Naive B cell (primary cell): ENCODE results near the gene DUSP11. TPM values are rescaled to one million over a fixed set of nuclear protein-coding genes. Genes with fewer than 3 reads are reported as not detected.
"Not testable (repeated sequence)": the region's sequence is repeated elsewhere in the genome, so short reads cannot be mapped to it uniquely, and the experiment has no call there.

Experiments
- ATAC-seq, 2 donors: fragments of 150-1000 bp; cut with Tn5 transposase; 2 replicates each; pipeline ENCODE4 v1.10.0; 2021; ENCODE audit warnings: low read depth in 2 of 2, mild to moderate bottlenecking in 2 of 2, moderate library complexity in 2 of 2
- DNase-seq: peaks from one replicate; pipeline ENCODE4 v3.0.0; 2022
- H3K27ac Mint-ChIP-seq, 6 donors: one replicate each; pipeline ENCODE4 v1.8.0; 2020 to 2022; ENCODE audit warnings: mild to moderate bottlenecking in 6 of 6, mixed read lengths in 6 of 6, moderate library complexity in 5 of 6, inconsistent platforms in 2 of 6
- H3K27me3 Mint-ChIP-seq, 3 donors: one replicate each; pipeline ENCODE4 v1.8.0; 2021 to 2022; ENCODE audit warnings: mixed read lengths in 3 of 3, mild to moderate bottlenecking in 1 of 3
- H3K36me3 Mint-ChIP-seq, 2 donors: one replicate each; pipeline ENCODE4 v1.8.0; 2020 to 2022; ENCODE audit warnings: mixed read lengths in 2 of 2, inconsistent platforms in 1 of 2, mild to moderate bottlenecking in 1 of 2
- H3K4me1 Mint-ChIP-seq, 3 donors: one replicate each; pipeline ENCODE4 v1.8.0; 2020 to 2022; ENCODE audit warnings: mixed read lengths in 3 of 3, inconsistent platforms in 1 of 3, mild to moderate bottlenecking in 1 of 3, moderate library complexity in 1 of 3
- H3K4me3 Mint-ChIP-seq, 8 donors: one replicate each; pipeline ENCODE4 v1.8.0; 2020 to 2022; ENCODE audit warnings: mild to moderate bottlenecking in 8 of 8, mixed read lengths in 8 of 8, moderate library complexity in 8 of 8, inconsistent platforms in 2 of 8
- H3K9me3 Mint-ChIP-seq, 7 donors: one replicate each; pipeline ENCODE4 v1.8.0; 2020 to 2022; ENCODE audit warnings: mixed read lengths in 7 of 7, mild to moderate bottlenecking in 5 of 7, inconsistent platforms in 2 of 7, moderate library complexity in 1 of 7
- polyA plus RNA-seq, 6 donors: library from polyadenylated mRNA; unstranded; fragments of 300-500 nt; fragmentation: Illumina TruSeq; gene quantifications; one replicate each; pipeline ENCODE4 v1.2.3, GENCODE V29; 2021; ENCODE audit warnings: low read depth in 6 of 6

The DUSP11 gene
- polyA plus RNA-seq, 6 donors from 2014 or later: 46.2 to 67.3 (median 57.4) TPM

DNA sequence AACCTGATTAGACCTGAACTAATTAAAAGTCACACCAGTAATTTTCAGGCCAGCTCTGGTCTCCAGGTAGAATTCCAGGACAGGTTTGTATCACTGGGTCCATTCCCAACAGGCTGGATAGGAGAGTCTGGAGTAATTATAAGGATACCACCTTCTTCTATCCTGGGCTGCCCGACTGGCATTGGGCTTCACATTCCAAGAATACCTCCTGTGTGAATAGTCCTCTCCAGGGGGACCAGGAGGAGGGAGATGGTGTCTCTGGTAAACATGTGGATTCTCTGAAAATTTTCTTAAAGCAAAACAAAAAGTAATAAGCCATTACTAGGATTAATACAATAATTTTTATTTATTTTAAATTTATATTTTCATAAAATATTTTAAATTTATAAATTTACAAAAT is 17.3 kb downstream of the DUSP11 start:
- Mint-ChIP-seq H3K27ac (no peak overlapping the region), H3K9me3 (no peaks in the 10 kb centered on the region), H3K27me3 (no peaks in the 10 kb centered on the region), H3K36me3 (peaks cover 21 to 33% of the 10 kb centered on the region in 2 donors), H3K4me3 (no peak overlapping the region), H3K4me1 (peaks cover 0 to 3% (median under 1%) of the 10 kb centered on the region in 3 donors)
- no peak for DNase-seq
- no peak for ATAC-seq

DNA sequence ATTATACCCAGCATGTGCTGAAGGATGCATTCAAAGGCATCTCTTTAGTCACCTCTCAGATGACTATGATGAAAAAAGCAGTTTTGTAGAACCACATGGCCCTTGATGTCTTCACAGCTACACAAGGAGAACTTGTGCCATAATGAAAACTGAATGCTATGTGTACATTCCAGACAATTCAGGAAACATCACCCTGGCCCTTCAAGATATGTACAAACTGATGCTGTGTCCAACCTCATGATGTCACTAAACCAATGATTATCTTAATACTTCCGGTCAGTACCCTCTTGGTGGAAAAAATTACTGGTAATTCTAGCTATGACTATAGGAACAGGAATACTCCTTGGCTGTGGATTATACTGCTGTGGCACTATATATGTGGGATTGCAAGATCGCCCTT is 20.0 kb downstream of the DUSP11 start:
- H3K4me3 Mint-ChIP-seq: no peak overlapping the region
- ATAC-seq (no peak), DNase-seq (no peak)
- H3K27ac Mint-ChIP-seq: no peak overlapping the region
- H3K36me3 Mint-ChIP-seq: peaks cover under 1 to 17% of the 10 kb centered on the region in 2 donors
- no peaks in the 10 kb centered on the region for H3K27me3 Mint-ChIP-seq
- H3K9me3 Mint-ChIP-seq: no peaks in the 10 kb centered on the region
- no peaks in the 10 kb centered on the region for H3K4me1 Mint-ChIP-seq

DNA sequence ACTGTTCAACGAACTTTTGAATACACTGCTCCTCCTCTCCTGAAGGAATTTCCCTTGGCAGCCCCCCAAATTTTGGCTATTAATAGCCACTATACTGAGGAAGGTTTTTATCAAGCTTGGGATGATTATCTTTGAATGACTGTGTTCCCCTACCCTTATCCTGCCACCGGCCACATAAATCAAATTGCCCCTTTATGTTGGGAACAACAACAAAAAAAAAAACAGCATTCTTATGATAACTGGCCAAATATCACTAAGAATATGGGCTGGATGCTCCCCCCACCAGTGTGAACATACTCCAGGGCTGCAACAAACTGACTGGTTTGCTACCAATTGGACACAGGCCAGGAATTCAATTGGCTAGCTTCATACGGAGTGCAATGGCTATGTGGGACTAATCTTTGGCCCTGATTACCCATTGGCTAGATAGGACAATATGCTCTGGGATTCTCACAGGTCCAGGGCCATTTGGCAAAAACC is 20.6 kb downstream of the DUSP11 start:
- no peak for ATAC-seq
- no peak for DNase-seq
- Mint-ChIP-seq H3K36me3 (peaks cover 5 to 15% of the 10 kb centered on the region in 2 donors), H3K4me1 (no peaks in the 10 kb centered on the region), H3K27ac (no peak overlapping the region), H3K9me3 (peaks cover 0 to 3% (median 2%) of the 10 kb centered on the region in 7 donors), H3K4me3 (no peak overlapping the region), H3K27me3 (no peaks in the 10 kb centered on the region)

DNA sequence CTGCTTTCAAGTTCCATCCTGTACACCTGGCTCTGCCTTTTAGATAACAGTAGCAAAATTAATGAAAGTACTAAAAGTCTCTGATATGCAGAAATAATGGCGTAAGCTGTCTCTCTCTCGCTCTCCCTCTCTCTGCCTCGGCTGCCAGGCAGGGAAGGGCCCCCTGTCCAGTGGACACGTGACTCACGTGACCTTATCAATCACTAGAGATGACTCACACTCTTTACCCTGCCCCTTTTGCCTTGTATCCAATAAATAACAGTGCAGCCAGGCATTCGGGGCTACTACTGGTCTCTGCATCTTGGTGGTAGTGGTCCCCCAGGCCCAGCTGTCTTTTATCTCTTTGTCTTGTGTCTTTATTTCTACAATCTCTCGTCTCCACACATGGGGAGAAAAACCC is 25.6 kb downstream of the DUSP11 start:
- peak overlapping the region in 1 of 6 donors; percentile 58 for H3K27ac Mint-ChIP-seq
- not testable (repeated sequence) for H3K27me3 Mint-ChIP-seq

DNA sequence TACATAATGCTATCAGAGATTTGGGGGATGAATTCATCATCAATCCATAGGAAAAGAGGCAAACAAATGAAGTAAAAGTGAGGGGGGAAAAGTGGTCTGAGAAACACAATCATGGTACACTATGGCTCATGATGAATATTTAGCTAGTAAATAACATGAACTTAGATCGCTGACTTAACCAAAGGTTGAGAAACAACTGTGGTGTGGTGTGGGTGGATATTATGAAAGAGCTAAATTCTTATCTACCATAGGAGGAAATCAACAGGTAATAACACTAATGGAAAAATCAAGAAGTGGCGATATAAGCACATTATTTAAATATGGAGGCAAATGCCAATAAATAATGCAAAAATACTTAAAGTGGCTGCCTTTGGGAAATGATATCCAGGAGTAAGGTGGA is 30.6 kb downstream of the DUSP11 start:
- ATAC-seq (no peak), DNase-seq (no peak)
- Mint-ChIP-seq H3K4me3 (no peak overlapping the region), H3K36me3 (peaks cover 29 to 42% of the 10 kb centered on the region in 2 donors), H3K27me3 (no peaks in the 10 kb centered on the region), H3K4me1 (peaks cover 0 to 4% (median 0%) of the 10 kb centered on the region in 3 donors), H3K27ac (no peak overlapping the region), H3K9me3 (peaks cover 0 to 2% (median 1%) of the 10 kb centered on the region in 7 donors)

More for the DNA sequence above, 25.6 kb downstream of the DUSP11 start:
- not testable (repeated sequence) for ATAC-seq, DNase-seq, H3K9me3 Mint-ChIP-seq, H3K4me1 Mint-ChIP-seq, H3K4me3 Mint-ChIP-seq
- peaks cover 5 to 26% of the 10 kb centered on the region in 2 donors for H3K36me3 Mint-ChIP-seq

DNA sequence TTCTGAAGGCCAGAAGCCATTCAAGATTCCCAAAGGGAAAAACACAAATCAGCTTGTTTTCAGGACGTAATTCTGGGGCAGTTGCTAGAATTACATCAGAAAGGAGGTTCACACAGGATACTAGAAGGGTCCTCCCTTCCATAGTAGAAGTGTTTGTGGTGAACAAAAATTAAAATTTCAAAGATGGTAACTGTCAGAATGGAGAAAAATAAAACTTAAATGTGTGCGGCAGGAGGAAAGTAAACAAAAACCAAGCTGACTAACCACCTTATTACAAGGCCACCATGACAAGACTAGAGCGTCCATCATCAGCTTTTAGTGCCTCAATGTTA is 33.1 kb downstream of the DUSP11 start:
- DNase-seq (no peak), ATAC-seq (no peak)
- no peak overlapping the region for H3K27ac Mint-ChIP-seq
- no peaks in the 10 kb centered on the region for H3K27me3 Mint-ChIP-seq
- no peak overlapping the region for H3K4me3 Mint-ChIP-seq
- H3K9me3 Mint-ChIP-seq: peaks cover 0 to 4% (median 0%) of the 10 kb centered on the region in 7 donors
- peaks cover 0 to 4% (median 0%) of the 10 kb centered on the region in 3 donors for H3K4me1 Mint-ChIP-seq
- H3K36me3 Mint-ChIP-seq: peaks cover 30 to 37% of the 10 kb centered on the region in 2 donors

DNA sequence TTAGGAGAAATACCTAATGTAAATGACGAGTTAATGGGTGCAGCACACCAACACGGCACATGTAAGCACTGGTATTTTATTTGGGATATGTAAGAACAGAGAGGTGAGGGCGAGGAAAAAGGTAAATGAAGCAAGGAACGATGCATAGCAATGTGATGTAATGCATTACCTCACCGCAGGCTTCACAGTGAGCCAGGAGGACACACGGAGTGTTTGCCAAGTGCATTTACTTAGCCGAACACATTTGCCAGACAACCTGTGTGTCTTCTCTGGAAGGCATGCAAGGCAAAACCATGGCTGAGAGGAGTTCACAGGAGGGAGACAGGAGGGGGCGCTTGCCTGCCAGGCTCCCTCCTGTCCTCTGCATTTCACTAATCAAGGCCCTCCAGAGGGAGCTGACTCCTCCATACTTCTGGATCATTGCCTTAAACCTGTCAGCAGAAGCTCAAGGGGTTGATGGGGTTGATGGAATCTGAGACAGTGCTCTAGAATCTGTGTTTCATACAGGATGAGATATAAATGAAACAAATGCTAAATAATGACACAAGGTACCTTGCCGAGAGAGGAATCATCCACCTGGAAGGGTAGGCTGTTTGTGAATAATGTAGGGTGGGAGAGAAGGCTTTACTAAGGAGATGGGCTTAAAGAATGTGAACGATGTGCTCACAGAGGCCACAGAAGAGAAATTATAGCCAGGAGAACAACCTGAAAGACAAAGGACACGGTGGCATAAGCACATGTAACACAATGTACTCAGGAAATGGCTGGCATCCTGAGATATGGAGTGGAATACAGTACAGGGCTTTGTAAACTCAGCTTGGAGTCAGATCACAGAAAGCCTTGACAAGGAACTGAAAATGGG is 33.7 kb downstream of the DUSP11 start:
- no peaks in the 10 kb centered on the region for H3K27me3 Mint-ChIP-seq
- H3K9me3 Mint-ChIP-seq: peaks cover 0 to 8% (median 0%) of the 10 kb centered on the region in 7 donors
- no peak overlapping the region for H3K4me3 Mint-ChIP-seq
- DNase-seq (no peak), ATAC-seq (no peak)
- peaks cover 35 to 42% of the 10 kb centered on the region in 2 donors for H3K36me3 Mint-ChIP-seq
- no peak overlapping the region for H3K27ac Mint-ChIP-seq
- peaks cover 0 to 7% (median 0%) of the 10 kb centered on the region in 3 donors for H3K4me1 Mint-ChIP-seq

DNA sequence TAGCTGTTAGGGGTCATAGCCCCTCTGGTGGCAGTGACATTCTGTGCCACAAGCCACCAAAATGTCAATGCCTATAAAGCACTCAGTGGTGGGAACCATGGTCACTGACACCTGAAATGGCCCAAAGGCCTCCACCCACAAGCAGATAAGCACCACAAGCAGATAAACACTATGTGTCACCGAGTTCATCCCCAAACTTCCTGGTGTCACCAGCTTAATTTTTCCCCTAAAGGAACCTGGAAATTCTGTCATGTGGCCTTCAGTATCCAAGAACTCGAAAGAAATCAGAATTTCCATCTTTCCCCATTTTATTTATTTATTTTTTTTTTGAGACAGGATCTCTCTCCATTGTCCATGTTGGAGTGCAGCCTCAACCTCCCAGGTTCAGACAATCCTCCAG is 39.1 kb downstream of the DUSP11 start:
- ATAC-seq: no peak

DNA sequence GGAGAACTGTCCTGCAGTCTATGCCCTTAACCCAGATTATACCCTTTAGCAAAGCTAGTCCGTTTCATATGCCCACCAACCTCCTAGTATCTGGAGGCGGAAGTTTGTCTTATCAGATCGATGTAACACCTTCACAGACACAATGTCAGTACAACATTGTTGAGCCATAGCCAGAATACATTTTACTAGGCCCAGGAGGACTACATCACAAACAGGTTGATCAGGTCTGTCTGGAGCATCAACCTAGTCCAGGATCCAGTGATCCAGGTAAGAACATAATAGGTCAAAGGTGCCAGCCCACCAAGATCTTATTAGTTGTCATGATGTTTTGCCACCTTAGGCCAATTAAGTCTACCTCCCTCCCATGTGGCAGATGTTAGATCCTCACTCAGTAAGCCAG is 40.8 kb downstream of the DUSP11 start:
- H3K27me3 Mint-ChIP-seq: no peaks in the 10 kb centered on the region

More for the DNA sequence above, 39.1 kb downstream of the DUSP11 start:
- H3K27me3 Mint-ChIP-seq: no peaks in the 10 kb centered on the region
- peaks cover 0 to 18% (median 4%) of the 10 kb centered on the region in 7 donors for H3K9me3 Mint-ChIP-seq
- peaks cover 25 to 32% of the 10 kb centered on the region in 2 donors for H3K36me3 Mint-ChIP-seq
- no peak overlapping the region for H3K4me3 Mint-ChIP-seq
- H3K4me1 Mint-ChIP-seq: peaks cover 16 to 22% (median 19%) of the 10 kb centered on the region in 3 donors
- peak overlapping the region in 1 of 6 donors; percentile 62 for H3K27ac Mint-ChIP-seq
- DNase-seq: no peak

DNA sequence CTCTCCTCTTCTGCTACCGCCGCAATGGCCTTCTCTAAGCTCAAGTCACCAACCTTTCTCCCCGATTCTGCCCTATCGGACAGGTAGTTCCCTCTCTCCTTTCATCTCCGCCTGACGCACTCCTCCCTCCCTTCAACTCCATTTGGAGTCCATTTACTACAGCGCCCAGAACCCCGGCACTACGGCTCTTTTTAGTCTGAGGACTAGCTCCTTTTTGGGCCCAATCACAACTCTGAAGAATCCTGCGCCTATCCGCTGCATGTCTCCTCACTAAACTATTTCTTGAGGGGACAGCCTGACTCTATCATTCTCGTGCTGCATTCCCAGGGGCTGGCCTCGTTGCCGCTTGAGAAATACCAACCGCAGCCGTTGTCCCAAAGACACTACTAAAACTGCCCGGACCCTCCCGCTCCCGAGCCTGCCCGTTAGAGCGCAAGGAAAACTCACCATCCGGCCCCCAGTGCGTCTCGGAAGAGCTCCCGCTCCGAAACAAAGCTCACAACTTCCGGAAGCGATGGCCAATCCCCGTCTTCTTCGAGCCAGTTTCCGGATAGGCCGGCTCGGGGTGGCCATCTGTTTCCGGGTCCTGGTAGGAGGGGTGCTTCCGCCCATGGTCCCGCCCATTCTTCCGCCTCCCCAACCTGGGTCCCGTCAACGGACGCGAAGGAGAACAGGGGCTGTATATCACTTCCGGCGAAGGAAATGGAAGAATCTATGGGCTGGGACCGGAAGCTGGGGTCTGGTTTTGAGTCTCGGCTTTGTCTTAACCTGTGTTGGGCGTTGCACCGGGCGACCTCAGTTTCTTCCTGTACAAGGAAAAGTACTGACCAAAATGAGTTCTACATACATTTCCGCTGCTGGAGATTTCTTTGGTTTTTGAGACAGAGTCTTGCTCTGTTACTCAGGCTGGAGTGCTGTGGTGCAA is 42.8 kb downstream of the DUSP11 start, which contains the start of gene TPRKB:
Gene TPRKB (minus strand): TSS at position 491 of the 925 bp plus-strand sequence. CDS start 2,776 bp downstream, outside the sequence.
- H3K27me3 Mint-ChIP-seq: no peaks in the 10 kb centered on the region
- ATAC-seq (peak; percentile 99), DNase-seq (peak; percentile 92)
- peak within 1 kb of the TSS; percentile 78 to 97 (median 94) for H3K27ac Mint-ChIP-seq
- peaks cover 0 to 18% (median 4%) of the 10 kb centered on the region in 7 donors for H3K9me3 Mint-ChIP-seq
- H3K4me3 Mint-ChIP-seq: peak within 1 kb of the TSS; percentile 86 to 99 (median 96)
- peaks cover 16 to 22% (median 19%) of the 10 kb centered on the region in 3 donors for H3K4me1 Mint-ChIP-seq
- peaks cover 15 to 22% of the 10 kb centered on the region in 2 donors for H3K36me3 Mint-ChIP-seq

More for the DNA sequence above, 40.8 kb downstream of the DUSP11 start:
- Mint-ChIP-seq H3K4me3 (peak overlapping the region in 2 of 8 donors; percentile 29 to 44), H3K9me3 (peaks cover 0 to 18% (median 4%) of the 10 kb centered on the region in 7 donors), H3K27ac (no peak overlapping the region), H3K4me1 (peaks cover 16 to 22% (median 19%) of the 10 kb centered on the region in 3 donors), H3K36me3 (peaks cover 18 to 19% of the 10 kb centered on the region in 2 donors)
- ATAC-seq (no peak), DNase-seq (no peak)

DNA sequence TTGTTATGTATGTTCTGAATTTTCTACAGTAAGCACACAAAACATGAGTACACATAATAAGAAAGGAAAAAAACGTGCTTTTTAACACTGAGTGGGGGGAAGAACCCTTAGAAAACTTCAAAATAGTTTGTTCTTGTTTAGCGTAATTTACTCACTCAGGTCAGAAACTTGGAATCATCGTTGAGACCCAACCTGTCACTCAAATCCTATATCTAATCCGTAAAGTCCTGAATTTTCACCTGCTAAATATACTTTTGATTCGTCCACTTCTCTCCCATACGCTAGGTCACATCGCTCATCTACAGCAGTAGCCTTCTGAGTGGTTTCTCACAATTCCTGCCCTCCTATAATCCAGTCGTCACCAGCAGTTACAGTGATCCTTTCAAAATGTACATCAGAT is 43.5 kb downstream of the DUSP11 start:
- DNase-seq (no peak), ATAC-seq (no peak)
- peaks cover 13 to 22% (median 19%) of the 10 kb centered on the region in 3 donors for H3K4me1 Mint-ChIP-seq
- peaks cover 0 to 18% (median 4%) of the 10 kb centered on the region in 7 donors for H3K9me3 Mint-ChIP-seq
- peaks cover 8 to 16% of the 10 kb centered on the region in 2 donors for H3K36me3 Mint-ChIP-seq
- peak overlapping the region; percentile 86 to 99 (median 96) for H3K4me3 Mint-ChIP-seq
- no peaks in the 10 kb centered on the region for H3K27me3 Mint-ChIP-seq
- H3K27ac Mint-ChIP-seq: peak overlapping the region in 4 of 6 donors; percentile 78 to 97 (median 90)

DNA sequence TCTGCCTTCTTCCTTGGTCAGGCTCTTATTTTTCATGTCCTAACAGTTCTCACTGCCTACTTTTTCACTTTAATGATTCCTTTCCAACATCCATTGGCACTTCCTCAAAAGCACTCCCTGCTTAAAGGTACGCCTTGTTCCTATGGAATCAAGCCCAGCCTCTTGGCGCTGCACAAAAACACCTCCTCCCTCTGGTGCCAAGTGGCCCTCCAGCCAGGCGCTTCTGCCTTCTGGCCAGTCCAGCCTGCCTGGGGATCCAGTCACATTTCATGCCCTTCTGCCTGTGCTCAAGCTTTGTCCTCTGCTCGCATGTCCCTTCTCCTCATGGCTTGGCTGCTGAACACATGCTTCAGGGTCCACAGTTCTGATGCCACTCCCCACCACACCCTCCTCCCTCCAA is 49.1 kb downstream of the DUSP11 start:
- Mint-ChIP-seq H3K27me3 (no peaks in the 10 kb centered on the region), H3K9me3 (no peaks in the 10 kb centered on the region), H3K36me3 (peaks cover 10 to 16% of the 10 kb centered on the region in 2 donors), H3K4me1 (no peaks in the 10 kb centered on the region), H3K27ac (no peak overlapping the region), H3K4me3 (no peak overlapping the region)
- DNase-seq: no peak
- ATAC-seq: no peak

DNA sequence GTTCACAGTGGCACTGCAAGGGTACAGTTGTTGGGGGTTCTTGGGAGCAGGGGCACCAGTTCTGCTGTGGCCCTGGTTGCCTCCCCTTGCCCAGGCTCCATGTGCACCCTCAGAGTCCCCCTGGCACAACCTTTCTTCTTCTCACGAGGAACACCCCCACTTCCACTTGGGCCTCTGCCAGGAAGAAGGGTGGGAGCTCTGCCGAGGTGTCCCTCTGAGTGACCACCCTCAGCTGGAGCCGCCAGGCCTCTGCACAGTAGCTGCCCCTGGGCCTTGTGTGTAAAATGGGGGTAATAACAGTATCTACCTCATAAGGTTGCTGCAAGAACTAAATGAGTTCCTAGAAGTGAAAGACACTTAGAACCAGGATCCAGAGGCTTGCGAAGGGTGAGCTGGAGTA is 51.2 kb downstream of the DUSP11 start:
- Mint-ChIP-seq H3K4me1 (no peaks in the 10 kb centered on the region), H3K27ac (peak overlapping the region in 1 of 6 donors; percentile 21)

More for the DNA sequence above, 51.2 kb downstream of the DUSP11 start:
- H3K4me3 Mint-ChIP-seq: no peak overlapping the region
- DNase-seq (no peak), ATAC-seq (no peak)
- H3K27me3 Mint-ChIP-seq: no peaks in the 10 kb centered on the region
- peaks cover 10 to 16% of the 10 kb centered on the region in 2 donors for H3K36me3 Mint-ChIP-seq
- no peaks in the 10 kb centered on the region for H3K9me3 Mint-ChIP-seq
